ENCODE data around the gene DPH5.
"Not testable (repeated sequence)": the region's sequence is repeated elsewhere in the genome, so short reads cannot be mapped to it uniquely, and the experiment has no call there.

DPH5 gene

DNA sequence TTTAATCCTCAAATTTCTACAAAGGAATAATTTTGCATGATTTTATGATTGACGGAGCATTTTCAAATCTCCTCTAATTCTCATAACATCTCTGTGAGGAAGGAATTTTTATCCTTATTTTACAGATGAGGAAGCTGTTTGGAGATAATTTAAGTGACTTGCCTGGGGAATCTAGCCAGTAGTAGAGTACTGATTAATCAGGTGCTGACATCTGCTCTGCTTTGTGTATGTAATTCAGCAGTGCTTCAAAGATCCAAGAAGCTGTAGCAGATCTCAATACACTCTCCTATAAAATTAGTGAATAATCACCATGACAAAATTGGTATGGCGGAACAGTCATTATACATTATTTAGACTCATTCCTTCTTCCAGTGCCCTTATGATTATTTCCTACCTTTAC is 46.0 kb downstream of the DPH5 start:
- DNase-seq = no peak

- DNase-seq = no peak
Measured at GRCh38 chr1:100976936-100977335, 48.6 kb downstream of the DPH5 start.

DNA sequence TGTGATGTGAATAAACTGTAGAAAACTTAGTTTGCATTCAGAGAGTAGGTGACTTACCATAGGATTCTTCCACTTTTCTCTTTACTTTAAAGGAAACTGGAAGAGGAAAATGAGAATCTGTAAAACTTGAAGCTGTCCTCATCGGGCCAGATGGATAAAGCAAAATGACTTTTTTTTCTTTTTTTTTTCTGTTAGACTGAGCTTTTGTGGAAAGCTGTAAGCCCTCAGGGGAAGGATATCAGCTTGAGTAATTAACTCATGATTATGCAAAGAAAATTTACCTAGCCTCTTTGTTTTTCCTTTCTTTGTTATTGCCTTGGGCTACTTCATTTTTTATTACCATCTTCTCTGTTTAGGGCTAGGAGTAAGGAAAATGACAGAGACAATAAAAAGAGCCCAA is 53.4 kb downstream of the DPH5 start:
- peak; percentile 6 for DNase-seq

- DNase-seq = no peak
Measured at GRCh38 chr1:100971021-100971420, 54.6 kb downstream of the DPH5 start.

GRCh38 chr1:100969327-100969726 is 56.3 kb downstream of the DPH5 start:
- no peak for DNase-seq

- no peak for DNase-seq
Measured at GRCh38 chr1:100968621-100969020, 57.0 kb downstream of the DPH5 start.

- no peak for DNase-seq
Measured at GRCh38 chr1:100960098-100960497, 65.5 kb downstream of the DPH5 start.

GRCh38 chr1:100959502-100960060 is 66.0 kb downstream of the DPH5 start:
- DNase-seq = no peak

DNA sequence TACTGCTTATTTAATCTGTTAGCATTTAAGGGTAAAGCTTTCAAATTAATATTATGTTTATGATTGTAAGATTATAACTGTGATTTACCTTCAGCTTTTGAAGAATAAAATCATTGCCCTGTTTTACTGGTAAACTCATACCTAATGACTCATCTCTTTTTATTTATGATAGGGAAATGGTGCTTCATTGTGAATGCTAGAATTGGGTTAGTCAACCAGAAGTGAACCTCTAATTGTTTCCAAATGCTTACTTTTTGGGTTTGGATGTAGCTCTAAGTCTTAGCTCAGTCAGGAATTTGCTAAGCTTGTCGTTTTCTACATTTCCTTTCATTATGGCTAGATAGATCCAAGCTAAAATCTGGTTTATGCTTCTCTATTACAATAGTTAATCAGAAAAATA is 70.3 kb downstream of the DPH5 start:
- peak; percentile 84 for DNase-seq

GRCh38 chr1:100953960-100954730 is 71.4 kb downstream of the DPH5 start:
- no peak for DNase-seq

GRCh38 chr1:100952970-100953369 is 72.6 kb downstream of the DPH5 start:
- DNase-seq = not testable (repeated sequence)

DNA sequence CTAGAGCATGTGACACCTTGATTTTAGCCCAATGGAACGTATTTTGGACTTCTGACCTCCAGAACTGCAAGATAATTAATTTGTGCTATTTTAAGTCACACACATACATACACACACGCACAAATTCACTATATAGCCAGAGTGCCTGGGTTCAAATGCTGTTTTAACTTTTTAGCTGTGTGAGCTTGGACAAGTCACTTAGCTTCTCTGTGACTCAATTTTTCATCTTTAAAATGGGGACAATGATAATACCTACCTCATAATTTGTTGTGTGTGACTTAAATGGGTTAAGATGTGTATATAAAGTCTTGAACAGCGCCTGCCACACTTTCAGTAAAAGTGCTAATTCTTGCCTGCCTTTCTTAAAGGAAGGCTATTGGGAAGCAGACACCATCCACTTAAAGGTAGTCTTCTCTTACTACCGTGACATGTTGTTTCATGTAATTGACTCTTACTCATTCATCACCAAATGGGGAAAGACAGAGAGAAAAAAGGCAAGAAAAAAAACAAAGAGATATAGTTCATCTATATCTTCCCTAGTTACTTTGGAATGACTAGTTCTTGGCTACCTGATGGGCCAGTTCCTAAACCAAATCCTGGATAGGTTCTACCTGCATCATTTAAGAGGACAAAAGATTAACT is 73.4 kb downstream of the DPH5 start:
- no peak for DNase-seq

DNA sequence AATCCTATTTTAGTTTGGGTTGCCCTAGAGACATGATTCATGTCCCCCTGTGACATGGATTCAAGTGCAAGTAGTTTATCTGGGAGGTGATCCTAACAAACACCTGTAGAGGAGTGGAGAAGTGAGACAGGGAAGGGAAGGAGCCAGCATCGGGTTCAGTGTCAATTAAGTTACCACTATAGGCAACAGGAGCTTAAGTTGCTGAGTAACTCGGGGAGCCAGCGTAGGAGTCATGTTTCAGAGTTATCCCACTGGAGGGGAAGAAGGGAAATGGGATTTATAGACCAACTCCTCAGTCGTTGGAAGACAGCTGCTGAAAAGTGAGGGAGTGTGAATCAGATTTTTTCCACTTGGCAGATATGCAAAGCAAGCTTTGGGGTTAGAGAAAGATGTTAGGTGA is 74.8 kb downstream of the DPH5 start:
- DNase-seq = peak; percentile 19

DNA sequence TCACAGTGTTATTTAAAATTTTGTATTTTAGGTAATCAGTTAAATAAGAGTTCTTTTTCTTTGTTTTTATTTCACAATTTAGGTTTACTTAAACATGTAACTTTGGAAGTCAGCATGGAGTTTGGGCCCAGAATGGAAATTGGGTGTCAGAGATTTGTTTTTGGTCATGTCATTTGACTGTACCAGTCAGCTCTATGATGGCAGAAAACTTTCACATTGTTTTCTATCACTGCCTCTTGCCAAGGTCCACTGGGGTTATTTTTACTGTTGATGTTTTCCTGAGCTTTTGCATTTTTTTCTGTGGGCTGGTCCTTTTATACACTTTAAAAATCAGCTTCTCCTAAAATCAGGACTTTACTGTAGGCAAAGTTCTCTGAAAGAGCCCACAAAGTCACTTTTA is 75.2 kb downstream of the DPH5 start:
- no peak for DNase-seq

GRCh38 chr1:100949515-100950158 is 75.9 kb downstream of the DPH5 start:
- not testable (repeated sequence) for DNase-seq

GRCh38 chr1:100948721-100949405 is 76.7 kb downstream of the DPH5 start:
- not testable (repeated sequence) for DNase-seq

DNA sequence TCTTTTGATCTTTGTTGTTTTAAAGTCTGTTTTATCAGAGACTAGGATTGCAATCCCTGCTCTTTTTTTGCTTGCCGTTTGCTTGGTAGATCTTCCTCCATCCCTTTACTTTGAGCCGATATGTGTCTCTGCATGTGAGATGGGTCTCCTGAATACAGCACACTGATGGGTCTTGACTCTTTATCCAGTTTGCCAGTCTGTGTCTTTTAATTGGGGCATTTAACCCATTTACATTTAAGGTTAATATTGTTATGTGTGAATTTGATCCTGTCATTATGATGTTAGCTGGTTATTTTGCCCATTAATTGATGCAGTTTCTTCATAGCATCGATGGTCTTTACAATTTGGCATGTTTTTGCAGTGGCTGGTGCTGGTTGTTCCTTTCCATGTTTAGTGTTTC is 77.8 kb downstream of the DPH5 start:
- not testable (repeated sequence) for DNase-seq

GRCh38 chr1:100946064-100946463 is 79.5 kb downstream of the DPH5 start:
- DNase-seq = not testable (repeated sequence)

DNA sequence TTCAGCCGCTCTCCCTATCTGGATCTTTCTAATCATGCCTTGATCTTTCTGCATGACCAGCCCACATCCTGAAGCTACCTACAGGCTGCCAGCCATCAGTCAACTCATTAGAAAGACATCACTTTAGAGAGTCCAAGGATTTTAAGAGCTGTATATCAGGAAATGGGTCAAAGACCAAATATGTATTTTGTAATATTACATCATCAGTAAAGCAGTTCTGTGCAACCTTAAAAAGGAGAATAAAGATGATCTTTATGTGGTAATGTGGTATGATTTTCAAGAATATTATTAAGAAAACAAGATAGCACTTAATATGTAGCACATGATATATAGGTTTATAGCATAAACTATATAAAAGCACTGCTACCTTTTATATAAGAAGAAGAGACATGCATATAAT is 82.1 kb downstream of the DPH5 start:
- peak; percentile 13 for DNase-seq

DNA sequence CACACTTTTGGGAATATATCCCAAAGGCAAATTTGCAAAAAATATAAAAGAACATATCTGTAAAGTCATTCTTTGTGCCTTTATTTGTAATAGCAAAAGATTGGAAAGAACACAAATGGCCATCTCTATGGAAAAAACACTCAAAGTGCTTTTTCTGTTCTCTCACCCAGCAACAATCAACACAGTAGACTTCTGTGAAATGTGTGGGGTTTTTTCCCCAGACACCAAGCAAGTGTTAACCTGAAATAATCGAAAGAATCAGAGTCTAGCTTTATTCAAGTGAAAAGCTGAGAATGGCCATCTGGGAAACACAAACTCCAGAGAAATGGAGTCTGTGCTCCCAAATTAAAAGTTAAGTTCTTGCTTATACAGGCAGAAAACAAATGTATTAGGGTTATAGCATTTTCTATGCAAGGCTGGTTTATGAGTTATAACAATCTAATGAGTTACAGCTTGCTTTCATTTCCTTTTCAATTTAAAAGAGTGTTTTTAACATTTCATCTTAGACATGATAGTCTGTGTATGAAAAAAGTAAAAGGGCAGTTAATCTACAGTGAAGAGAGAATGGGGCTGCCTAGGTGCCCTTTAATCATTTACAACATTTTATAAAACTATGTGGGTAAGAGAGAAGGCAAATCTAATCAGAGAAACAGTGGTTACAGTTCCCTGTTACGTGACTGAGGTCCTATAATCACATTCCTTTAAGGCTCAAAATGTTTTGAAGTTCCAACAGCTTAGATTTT is 83.1 kb downstream of the DPH5 start:
- DNase-seq = no peak

DNA sequence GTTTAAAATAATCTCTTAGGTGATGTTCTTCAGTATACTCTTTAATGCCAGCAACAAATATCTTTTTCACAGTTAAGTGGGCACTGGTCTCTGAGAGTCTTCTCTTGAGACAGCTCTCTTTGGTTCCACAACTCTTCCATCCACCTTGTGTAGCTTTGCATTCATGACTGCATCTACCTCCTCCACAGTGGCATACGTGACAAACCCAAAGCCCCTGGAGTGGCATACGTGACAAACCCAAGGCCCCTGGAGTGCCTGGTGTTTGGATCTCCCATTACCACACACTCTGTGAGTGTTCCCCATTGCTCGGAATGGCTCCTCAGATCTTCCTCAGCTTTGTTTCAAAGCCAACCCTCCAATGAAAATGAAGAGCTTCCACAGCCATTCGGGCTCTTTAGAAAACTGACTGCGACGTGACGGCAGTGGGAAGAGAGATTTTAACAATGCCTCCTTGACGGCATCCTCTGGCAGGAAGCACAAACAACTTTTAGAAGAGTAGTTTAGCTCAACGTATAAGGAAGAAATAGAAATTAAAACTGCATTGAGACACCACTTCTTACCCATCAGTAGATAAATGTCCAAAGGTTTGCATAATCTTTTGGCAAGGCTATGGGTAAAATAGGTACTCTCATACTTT is 83.9 kb downstream of the DPH5 start:
- no peak for DNase-seq

DNA sequence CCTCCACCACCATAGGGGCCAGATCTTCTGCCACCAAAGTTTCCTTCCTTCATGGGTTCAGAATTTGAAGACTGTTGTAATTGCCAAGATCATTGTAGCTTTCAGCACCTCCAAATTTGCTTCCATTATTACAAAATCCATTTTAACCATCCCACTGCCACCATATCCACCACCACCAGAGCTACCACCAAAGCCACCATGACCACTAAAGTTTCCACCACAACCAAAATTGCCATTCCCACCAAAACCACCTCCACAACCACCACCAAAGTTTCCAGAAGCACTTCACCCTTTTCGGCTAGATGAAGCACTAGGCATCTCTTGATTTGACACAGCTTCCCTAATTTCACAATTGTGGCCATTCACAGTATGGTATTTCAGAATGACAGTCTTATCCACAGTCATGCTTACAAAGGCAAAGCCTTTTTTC is 84.5 kb downstream of the DPH5 start:
- DNase-seq = no peak

Measured in EL (cell line).